Islet precursor cell (in vitro differentiated cells): ENCODE measurements around the gene CILP.

Experiments used
- DNase-seq: peaks from one replicate; pipeline ENCODE4 v3.0.0-alpha.2; 2018

The CILP gene

DNA sequence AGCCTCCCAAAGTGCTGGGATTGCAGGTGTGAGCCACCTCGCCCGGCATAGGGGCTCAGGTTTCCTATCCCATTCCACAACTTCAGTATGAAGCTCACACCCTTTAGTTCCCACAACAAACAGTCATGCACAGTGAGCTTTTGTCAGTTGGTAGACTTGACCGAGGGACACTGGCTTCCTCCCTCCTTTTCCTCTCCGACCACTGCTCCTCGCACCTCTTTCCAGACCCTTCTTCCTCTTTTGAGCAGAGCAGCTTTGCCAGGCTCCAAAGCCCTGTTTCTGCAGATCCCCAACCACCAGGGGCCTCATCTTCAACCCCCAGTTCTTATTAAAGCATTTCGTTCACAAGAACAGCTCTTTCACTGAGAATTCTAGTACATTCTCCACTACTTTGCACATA is 12.7 kb upstream of the CILP start:
- no peak for DNase-seq

DNA sequence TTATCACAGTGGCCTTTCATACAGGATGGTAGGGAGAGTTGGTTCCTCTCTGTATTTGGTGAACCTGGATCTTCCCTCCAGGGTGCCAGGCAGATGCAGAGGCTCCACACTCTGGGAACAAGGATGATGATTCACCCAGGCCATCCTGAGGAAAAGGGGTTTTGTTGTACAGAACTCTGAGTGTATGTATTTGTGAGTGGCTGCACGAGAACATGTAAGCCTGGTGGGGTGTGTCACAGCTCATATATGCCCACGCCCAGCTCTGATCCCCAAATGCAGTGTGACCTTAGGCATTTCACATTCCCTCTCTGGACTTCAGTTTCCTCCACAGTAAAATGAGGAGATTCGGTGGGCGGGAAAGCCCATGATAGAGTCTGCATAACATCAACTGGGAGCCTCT is 11.6 kb upstream of the CILP start:
- no peak for DNase-seq

DNA sequence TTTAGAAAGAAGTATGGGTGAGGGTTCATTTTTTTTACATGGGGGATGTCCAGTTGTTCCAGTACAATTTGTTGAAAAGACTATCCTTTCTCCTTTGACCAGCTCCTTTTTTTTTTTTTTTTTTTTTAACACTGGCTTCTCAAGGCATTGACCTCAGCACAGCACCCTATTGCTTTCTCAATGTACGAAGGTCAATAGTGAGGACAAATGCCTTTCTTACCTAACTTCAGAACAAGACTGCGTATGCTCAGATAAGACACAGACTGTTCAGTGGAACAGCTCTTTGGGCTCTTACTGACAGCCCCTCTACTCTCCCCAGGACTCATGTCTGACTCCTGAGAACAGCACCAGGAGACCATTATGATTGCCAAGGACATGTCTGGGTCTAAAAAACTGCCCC is 10.4 kb upstream of the CILP start:
- DNase-seq = no peak

- no peak for DNase-seq
Measured at GRCh38 chr15:65219137-65219536, 7.9 kb upstream of the CILP start.

- DNase-seq = no peak
Measured at GRCh38 chr15:65217526-65218482, 6.5 kb upstream of the CILP start.

- no peak for DNase-seq
Measured at GRCh38 chr15:65215496-65215895, 4.2 kb upstream of the CILP start.

DNA sequence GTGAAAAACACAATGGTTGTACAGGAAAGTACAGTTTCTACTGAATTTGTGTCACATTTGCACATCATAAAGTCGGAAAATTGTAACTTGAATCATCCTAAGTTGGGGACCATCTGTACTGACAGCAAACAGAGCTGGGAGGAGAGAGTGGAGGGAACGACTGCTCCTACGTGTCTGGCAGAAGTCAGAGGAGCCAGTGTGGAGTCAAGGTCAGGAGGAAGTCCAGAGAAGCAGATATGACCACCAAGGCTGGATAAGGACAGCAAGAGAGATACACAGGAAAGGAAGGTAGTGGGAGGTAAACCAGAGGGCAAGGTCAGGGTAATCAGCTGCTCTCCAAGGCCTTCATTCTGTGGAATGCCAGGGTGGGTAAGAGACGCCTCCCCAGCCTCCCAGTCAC is 2.7 kb upstream of the CILP start:
- no peak for DNase-seq

- DNase-seq = no peak
Measured at GRCh38 chr15:65213241-65213640, 2.0 kb upstream of the CILP start.

GRCh38 chr15:65212097-65212496 is 824 bp upstream of the CILP start:
- DNase-seq = no peak

DNA sequence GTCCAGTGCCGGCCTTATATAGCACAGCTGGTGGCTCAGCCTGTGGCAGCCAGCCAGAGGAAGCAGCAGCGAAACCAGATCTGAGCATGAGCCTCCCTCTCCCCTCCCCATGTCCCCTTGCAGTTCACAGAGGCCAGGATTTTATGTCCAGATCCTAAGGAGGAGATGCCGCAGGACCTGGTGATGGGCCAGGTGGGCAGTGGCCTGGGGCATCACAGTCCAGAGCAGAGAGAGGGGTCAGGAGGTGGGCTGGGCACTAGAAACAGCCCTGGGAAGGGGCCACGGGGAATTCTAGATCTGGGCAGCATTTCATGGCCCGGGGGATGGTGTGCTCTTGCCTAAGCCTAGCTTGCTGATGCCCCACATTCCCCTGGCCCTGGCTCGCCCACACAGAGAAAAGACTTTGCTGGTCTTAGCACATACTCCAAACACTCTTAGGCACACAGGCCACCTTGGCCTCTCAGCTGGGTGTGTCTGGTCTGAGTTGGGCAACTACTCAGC is 259 bp upstream of the CILP start:
- DNase-seq = no peak

GRCh38 chr15:65209701-65210643 is 1.3 kb downstream of the CILP start:
- DNase-seq = no peak

GRCh38 chr15:65208647-65209046 is 2.6 kb downstream of the CILP start:
- DNase-seq = no peak

GRCh38 chr15:65207280-65207840 is 3.9 kb downstream of the CILP start:
- DNase-seq = peak; percentile 61

DNA sequence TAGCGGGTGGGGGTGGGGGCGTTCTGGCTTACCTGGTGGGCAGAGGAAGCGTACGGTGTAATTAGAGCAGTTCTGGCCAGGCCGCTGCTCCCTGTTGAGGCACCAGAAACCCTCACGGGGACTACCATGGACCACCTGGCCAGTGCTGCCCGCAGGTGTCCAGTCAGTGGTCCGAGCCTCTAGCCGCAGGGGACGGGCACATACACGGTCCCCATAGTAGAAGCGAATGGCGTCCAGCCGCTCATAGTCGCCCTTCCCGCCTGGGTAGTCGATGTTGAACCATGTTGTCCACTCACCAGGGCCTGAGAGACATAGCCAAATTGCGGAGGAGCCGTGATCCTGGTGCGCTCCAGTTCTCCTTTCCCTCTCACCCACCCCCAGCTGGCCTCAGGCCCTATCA is 4.5 kb downstream of the CILP start:
- no peak for DNase-seq

DNA sequence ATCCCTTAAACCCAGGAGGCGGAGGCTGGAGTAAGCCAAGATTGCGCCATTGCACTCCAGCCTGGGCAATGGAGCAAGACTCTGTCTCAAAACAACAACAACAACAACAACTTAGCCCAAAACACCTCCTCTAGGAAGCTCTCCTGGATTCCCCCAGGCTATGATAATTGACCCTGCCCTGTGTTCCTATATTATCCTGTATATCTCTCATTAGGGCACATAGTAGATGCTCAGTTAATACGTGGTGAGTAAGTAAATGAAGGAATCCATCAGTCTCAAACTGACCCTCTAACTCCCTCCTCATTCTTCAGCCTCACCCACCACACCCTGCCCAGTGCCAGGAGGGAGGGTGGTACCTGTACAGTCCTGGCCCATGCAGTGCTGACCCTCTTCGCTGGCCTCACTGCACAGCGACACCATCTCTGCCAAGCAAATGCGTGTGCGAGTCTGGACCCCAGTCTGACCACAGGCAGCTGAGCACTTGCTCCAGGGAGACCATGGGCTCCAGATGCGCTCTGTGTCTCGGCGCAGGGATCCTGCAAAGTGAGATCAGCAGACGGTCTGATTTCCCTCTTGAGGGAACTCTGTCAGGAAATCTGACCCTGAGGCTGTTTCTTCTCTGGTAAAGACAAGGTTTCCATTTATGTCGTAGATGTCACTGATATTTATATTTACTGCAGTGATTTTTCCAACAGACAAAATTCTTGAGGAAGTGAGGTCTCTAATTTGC is 6.2 kb downstream of the CILP start:
- DNase-seq = no peak

- no peak for DNase-seq
Measured at GRCh38 chr15:65204236-65204930, 6.9 kb downstream of the CILP start.

DNA sequence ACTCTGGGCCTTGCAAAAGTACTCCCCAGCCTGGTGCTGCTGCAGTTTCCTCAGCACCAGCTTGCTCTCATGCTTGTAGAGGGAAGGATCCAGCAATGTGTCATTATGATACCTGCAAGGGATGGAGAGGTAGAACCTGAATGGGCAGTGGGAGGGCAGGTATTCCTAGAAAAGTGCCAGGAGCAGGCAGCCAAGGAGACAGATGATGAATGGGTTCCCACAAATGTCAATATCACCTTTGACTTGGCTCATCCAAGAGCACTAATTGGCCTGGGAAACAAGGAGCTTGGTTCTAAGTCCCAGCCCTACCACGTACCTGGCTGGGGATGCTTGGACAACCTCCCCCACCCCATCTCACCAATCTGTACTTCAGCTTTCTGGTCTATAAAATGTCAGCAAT is 9.4 kb downstream of the CILP start:
- no peak for DNase-seq

GRCh38 chr15:65198571-65198970 is 12.7 kb downstream of the CILP start:
- no peak for DNase-seq

DNA sequence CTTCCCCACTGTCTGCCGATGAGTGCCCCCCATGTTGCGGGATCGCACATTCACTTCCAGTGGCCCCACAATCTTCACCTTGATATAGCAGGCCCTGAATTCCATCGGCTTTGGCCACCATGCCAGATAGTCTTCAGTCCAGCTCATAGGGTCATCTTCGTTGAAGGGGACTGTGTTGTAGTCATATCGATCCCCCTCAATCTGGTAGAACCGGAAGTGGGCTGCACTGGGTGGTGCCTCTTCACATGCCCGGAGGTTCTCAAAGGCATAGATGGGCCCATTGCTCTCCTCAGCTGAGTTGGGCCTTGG is 14.0 kb downstream of the CILP start:
- DNase-seq = peak; percentile 34

DNA sequence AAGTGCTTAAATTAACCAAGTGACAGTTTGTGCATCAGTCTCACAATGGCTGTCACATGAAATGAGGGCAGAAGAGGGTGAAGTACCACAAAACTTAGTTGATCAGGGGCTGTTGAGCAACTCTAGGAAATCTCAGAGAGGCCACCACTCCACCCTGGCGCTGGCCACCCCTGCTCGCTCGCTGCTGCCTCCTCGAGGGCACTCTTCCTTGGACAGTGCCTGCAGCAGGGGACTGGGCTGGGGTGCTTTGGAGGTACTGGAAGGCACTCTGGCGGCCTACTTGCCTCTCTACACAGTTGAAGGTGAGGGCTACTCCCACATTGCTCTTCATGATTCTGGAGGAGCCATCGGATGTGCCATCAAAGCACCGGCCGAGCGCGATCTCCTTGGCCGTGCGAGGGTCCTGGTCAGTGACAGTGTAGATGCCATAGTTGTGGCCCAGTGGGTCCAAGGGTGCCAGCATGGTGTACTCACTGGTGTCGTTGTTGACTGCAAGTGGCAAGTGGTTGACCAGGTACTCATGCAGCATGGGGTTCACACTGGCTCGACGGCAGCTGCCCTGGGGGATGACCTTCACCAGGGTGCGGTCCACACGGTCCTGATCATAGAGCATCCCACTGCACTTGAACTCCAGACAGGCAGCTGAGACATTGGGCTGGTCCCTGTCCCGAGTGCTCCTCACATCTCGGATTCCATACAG is 14.5 kb downstream of the CILP start:
- DNase-seq = no peak

DNA sequence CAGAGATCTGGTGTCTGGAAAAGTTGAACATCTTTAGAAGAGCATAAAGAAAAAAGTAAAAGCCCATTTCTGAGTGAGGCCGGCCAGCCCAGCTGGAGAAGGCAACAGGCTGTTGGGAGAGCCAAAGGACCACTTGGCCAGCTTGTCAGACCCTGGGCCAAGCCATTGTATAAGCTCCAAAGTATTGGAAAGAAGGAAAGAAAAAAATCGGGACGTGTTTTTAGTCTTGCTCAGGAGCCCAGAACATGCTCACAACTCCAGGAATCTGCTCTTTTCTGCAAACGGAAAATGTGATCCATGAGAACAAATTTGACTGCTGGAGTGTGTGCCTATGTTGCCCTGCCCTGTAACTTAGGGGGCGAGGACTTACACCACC is 15.7 kb downstream of the CILP start:
- DNase-seq = peak; percentile 15
